Fibroblast of lung (primary cell): ENCODE data around the gene ORAI1. TPM values are rescaled to one million over a fixed set of nuclear protein-coding genes. Genes with fewer than 3 reads are reported as not detected.

Source experiments
- DNase-seq, 2 donors: peaks; one replicate each; pipeline versions ENCODE4 v3.0.0 to v3.0.0-alpha.2; 2010; ENCODE audit warnings: low read depth in 2 of 2
- H2AFZ ChIP-seq: 2 replicates; pipeline ENCODE4 v1.5.1; 2012; ENCODE audit warnings: low read length, control low read depth, inconsistent platforms
- H3K27ac ChIP-seq: 2 replicates; pipeline ENCODE4 v1.5.1; 2011; ENCODE audit warnings: low read length, control low read depth; ENCODE audit not compliant: insufficient read depth
- H3K27me3 ChIP-seq: 2 replicates; pipeline ENCODE4 v1.5.1; 2011; ENCODE audit warnings: mild to moderate bottlenecking, low read length; ENCODE audit not compliant: control insufficient read depth, insufficient read depth
- H3K36me3 ChIP-seq: 2 replicates; pipeline ENCODE4 v1.5.1; 2011; ENCODE audit warnings: low read length; ENCODE audit not compliant: control insufficient read depth, insufficient read depth
- H3K4me1 ChIP-seq: 2 replicates; pipeline ENCODE4 v1.5.1; 2011; ENCODE audit warnings: low read length; ENCODE audit not compliant: control insufficient read depth, insufficient read depth; ENCODE audit errors: extremely low read depth
- H3K4me2 ChIP-seq: 2 replicates; pipeline ENCODE4 v1.5.1; 2011; ENCODE audit warnings: low read length, control low read depth; ENCODE audit not compliant: insufficient read depth; ENCODE audit errors: extremely low read depth
- H3K4me3 ChIP-seq, 4 experiments: fragments of 200-600 bp in 1 of 4; sonication (generic) in 1 of 4; replicated peaks in 1 of 4; 2 replicates each; pipeline ENCODE4 v1.5.1; 2011 to 2016; ENCODE audit warnings: low read length in 4 of 4, low read depth in 3 of 4, mild to moderate bottlenecking in 3 of 4, control low read depth in 2 of 4, inconsistent platforms in 1 of 4, mixed read lengths in 1 of 4; ENCODE audit not compliant: insufficient read depth in 1 of 4; ENCODE audit errors: control extremely low read depth in 1 of 4
- H3K79me2 ChIP-seq: 2 replicates; pipeline ENCODE4 v1.5.1; 2012; ENCODE audit warnings: mild to moderate bottlenecking, low read length, inconsistent platforms; ENCODE audit not compliant: control insufficient read depth, insufficient read depth
- H3K9ac ChIP-seq: 2 replicates; pipeline ENCODE4 v1.5.1; 2011; ENCODE audit warnings: mild to moderate bottlenecking, low read length, control low read depth; ENCODE audit not compliant: insufficient read depth
- H3K9me3 ChIP-seq: 2 replicates; pipeline ENCODE4 v1.5.1; 2012; ENCODE audit warnings: low read depth, low read length; ENCODE audit not compliant: control insufficient read depth, insufficient read depth
- H4K20me1 ChIP-seq: 2 replicates; pipeline ENCODE4 v1.5.1; 2011; ENCODE audit warnings: low read length; ENCODE audit not compliant: control insufficient read depth, insufficient read depth; ENCODE audit errors: extremely low read depth
- EZH2 ChIP-seq: IDR thresholded peaks from 2 replicates; pipeline ENCODE4 v1.5.1; 2012; ENCODE audit warnings: low read length, control low read depth, mild to moderate bottlenecking; ENCODE audit errors: missing control alignments
- polyA plus RNA-seq, 2 donors: library from polyadenylated mRNA; depleted of rRNA in 1 of 2; stranded (reverse) in 1 of 2; unstranded in 1 of 2; fragments of >200 nt; gene quantifications; 2 replicates each; pipeline ENCODE4 v1.2.1, GENCODE V29; 2011 to 2012; ENCODE audit warnings: missing spikeins in 1 of 2
- total RNA-seq: library from RNA; depleted of rRNA; stranded (reverse); fragments of >200 nt; gene quantifications from 2 replicates; pipeline ENCODE4 v1.2.1, GENCODE V29; 2014
- TF ChIP-seq, protein P1 (sequence below), 2 donors: IDR thresholded peaks in 1 of 2; conservative IDR thresholded peaks in 1 of 2; 1 replicate in 1 of 2; 2 replicates in 1 of 2; pipeline ENCODE4 v1.5.1; 2011 to 2012; ENCODE audit warnings: low read length in 2 of 2, control low read depth in 1 of 2, inconsistent platforms in 1 of 2, low read depth in 1 of 2, mild to moderate bottlenecking in 1 of 2

The ORAI1 gene
- total and polyA plus RNA-seq, 2 donors (not counting 1 experiment from before 2014, with no cell fraction given): 7.4 to 8.1 TPM

DNA sequence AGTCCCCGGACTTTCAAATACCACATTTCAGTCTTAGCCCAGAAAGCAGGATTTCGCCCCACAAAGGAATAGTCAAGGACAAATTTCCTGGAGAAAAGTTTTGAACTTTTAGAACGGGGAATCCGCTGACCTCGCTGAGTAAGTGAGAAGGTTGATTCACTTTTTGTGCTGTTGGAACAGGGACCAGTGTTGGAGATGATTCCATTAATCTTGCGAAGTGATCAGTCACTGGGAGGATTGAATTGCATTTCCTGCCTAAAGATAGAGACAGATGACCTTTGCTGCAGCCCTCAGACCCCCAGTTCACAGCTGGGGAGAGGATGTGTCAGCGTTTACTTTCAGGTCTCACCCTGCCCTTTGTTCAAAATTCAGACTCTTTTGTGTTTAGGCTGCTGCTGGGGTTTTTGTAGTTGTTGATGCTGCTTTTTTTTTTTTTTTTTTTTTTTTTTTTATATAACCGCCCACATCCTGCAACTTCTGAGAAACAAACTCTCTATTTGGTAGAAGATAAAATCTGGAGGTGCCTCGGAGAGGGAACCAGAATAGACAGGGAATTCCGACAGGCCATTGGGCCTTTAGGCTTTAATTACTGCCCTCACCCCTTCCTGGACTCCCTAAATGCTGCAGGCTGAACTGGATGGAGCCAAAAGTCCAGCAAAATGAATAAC is 35.7 kb upstream of the ORAI1 start:
- peaks cover 6% of the 10 kb centered on the region for H3K4me1 ChIP-seq
- no peaks in the 10 kb centered on the region for H3K36me3 ChIP-seq
- DNase-seq: peak; percentile 64 to 71
- H3K27ac ChIP-seq: peak overlapping the region; percentile 41
- H3K9ac ChIP-seq: no peak overlapping the region
- no peaks in the 10 kb centered on the region for H4K20me1 ChIP-seq
- H3K4me3 ChIP-seq: peak overlapping the region in 3 of 4 experiments; percentile 7 to 56 (median 44)
- H3K9me3 ChIP-seq: no peaks in the 10 kb centered on the region
- peak overlapping the region; percentile 57 for H2AFZ ChIP-seq
- TF ChIP-seq, protein P1, sequence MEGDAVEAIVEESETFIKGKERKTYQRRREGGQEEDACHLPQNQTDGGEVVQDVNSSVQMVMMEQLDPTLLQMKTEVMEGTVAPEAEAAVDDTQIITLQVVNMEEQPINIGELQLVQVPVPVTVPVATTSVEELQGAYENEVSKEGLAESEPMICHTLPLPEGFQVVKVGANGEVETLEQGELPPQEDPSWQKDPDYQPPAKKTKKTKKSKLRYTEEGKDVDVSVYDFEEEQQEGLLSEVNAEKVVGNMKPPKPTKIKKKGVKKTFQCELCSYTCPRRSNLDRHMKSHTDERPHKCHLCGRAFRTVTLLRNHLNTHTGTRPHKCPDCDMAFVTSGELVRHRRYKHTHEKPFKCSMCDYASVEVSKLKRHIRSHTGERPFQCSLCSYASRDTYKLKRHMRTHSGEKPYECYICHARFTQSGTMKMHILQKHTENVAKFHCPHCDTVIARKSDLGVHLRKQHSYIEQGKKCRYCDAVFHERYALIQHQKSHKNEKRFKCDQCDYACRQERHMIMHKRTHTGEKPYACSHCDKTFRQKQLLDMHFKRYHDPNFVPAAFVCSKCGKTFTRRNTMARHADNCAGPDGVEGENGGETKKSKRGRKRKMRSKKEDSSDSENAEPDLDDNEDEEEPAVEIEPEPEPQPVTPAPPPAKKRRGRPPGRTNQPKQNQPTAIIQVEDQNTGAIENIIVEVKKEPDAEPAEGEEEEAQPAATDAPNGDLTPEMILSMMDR (conservative IDR thresholded peaks at IDR 0.05 in 1 of 2, IDR thresholded peaks at IDR 0.05 in 1 of 2; ENCODE audit: low read depth in 1 of 2, low read length in 2 of 2): no peak
- TF ChIP-seq EZH2: no peak
- no peaks in the 10 kb centered on the region for H3K79me2 ChIP-seq
- H3K27me3 ChIP-seq: no peaks in the 10 kb centered on the region
- peak overlapping the region; percentile 61 for H3K4me2 ChIP-seq

DNA sequence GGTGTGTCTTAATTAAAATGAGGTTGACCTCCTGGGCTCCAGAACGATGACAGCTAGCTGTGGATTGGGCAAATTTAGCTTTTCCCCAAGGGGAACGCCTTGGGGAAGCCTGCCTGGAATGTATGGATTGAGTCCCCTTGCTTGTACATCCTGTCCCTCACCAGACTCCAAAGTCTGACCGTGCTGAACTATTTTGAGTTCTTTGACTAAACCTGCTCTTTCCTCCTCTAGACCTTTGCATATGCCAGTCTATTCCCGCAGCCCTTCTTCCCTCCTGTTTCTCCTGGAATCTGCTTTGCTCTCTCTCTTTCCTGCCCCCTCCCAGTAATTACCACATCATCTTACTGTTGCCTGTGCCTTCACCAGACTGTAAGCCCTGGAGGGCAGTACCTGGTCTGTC is 34.0 kb upstream of the ORAI1 start:
- TF ChIP-seq, protein P1 (conservative IDR thresholded peaks at IDR 0.05 in 1 of 2, IDR thresholded peaks at IDR 0.05 in 1 of 2; ENCODE audit: low read depth in 1 of 2, low read length in 2 of 2): no peak
- no peak for TF ChIP-seq EZH2
- DNase-seq: no peak
- H3K27ac ChIP-seq: no peak overlapping the region

DNA sequence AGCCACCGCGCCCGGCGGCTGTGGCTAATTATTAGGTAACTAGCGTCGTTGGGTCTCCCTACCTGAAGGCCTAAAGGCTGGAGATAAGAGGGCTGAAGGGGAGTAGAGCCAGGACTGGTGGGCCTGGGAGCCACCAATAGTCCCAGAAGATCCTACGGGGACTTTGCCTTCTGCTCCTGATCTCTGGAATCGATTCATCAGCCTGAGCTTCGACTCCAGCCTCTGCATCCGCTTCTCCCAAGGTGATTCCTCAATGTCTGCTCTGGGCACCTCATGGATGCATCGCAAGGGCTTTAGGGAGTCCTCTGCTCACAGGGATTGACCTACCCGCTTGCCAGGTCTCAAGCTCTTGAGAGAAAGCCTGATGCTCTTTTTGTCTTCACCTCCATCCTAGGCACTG is 30.8 kb upstream of the ORAI1 start:
- no peaks in the 10 kb centered on the region for H3K79me2 ChIP-seq
- peaks cover 5% of the 10 kb centered on the region for H3K4me1 ChIP-seq
- H2AFZ ChIP-seq: no peak overlapping the region
- TF ChIP-seq, protein P1 (conservative IDR thresholded peaks at IDR 0.05 in 1 of 2, IDR thresholded peaks at IDR 0.05 in 1 of 2; ENCODE audit: low read depth in 1 of 2, low read length in 2 of 2): no peak
- TF ChIP-seq EZH2: no peak
- no peak for DNase-seq
- no peak overlapping the region for H3K27ac ChIP-seq
- no peak overlapping the region for H3K9ac ChIP-seq
- no peaks in the 10 kb centered on the region for H3K9me3 ChIP-seq
- H3K36me3 ChIP-seq: no peaks in the 10 kb centered on the region
- no peaks in the 10 kb centered on the region for H3K27me3 ChIP-seq
- H3K4me3 ChIP-seq: no peak overlapping the region
- H4K20me1 ChIP-seq: no peaks in the 10 kb centered on the region
- H3K4me2 ChIP-seq: no peak overlapping the region

More for the DNA sequence above, 34.0 kb upstream of the ORAI1 start:
- no peak overlapping the region for H3K4me3 ChIP-seq
- no peaks in the 10 kb centered on the region for H4K20me1 ChIP-seq
- H3K4me1 ChIP-seq: peaks cover 6% of the 10 kb centered on the region
- no peak overlapping the region for H3K4me2 ChIP-seq
- H3K36me3 ChIP-seq: no peaks in the 10 kb centered on the region
- H3K27me3 ChIP-seq: no peaks in the 10 kb centered on the region
- no peaks in the 10 kb centered on the region for H3K79me2 ChIP-seq
- no peak overlapping the region for H3K9ac ChIP-seq
- no peaks in the 10 kb centered on the region for H3K9me3 ChIP-seq
- H2AFZ ChIP-seq: no peak overlapping the region
